MCF 10A (cell line): Measurements from ENCODE around the gene SDC4. TPM values are rescaled to one million over a fixed set of nuclear protein-coding genes. Genes with fewer than 3 reads are reported as not detected.

ENCODE experiments used
- BruUV-seq: library from RNA; stranded (reverse); fragments of 400-500 nt; replicated peaks from 2 replicates; lab custom pipeline; 2021; lab: Mats Ljungman, UMichigan
- CTCF ChIA-PET: fragments of 300-600 bp; sonication (Branson Sonifier 250); formaldehyde crosslinking; extraction: SDS; loops from one replicate; lab custom pipeline; 2021; ENCODE audit warnings: antibody characterized with exemption, inconsistent platforms; lab: Yijun Ruan, JAX
- POLR2A ChIA-PET: fragments of 300-600, 350-650 bp; sonication (Branson Sonifier 250); formaldehyde crosslinking; extraction: SDS; loops from one replicate; lab custom pipeline; 2020; ENCODE audit warnings: antibody characterized with exemption, inconsistent platforms; lab: Yijun Ruan, JAX
- DNase-seq: peaks from one replicate; pipeline ENCODE4 v3.0.0-alpha.2; 2018; ENCODE audit not compliant: unreplicated experiment
- H3K27ac Mint-ChIP-seq: one replicate; pipeline ENCODE4 v1.8.0; 2022; ENCODE audit warnings: mild to moderate bottlenecking, low read depth, mixed read lengths; ENCODE audit not compliant: unreplicated experiment
- H3K27me3 Mint-ChIP-seq: one replicate; pipeline ENCODE4 v1.8.0; 2022; ENCODE audit warnings: mixed read lengths; ENCODE audit not compliant: insufficient read depth, unreplicated experiment
- H3K36me3 Mint-ChIP-seq: one replicate; pipeline ENCODE4 v1.8.0; 2022; ENCODE audit warnings: mild to moderate bottlenecking, moderate library complexity, mixed read lengths; ENCODE audit not compliant: insufficient read depth, unreplicated experiment
- H3K4me1 Mint-ChIP-seq: one replicate; pipeline ENCODE4 v1.8.0; 2022; ENCODE audit warnings: mixed read lengths; ENCODE audit not compliant: insufficient read depth, unreplicated experiment
- H3K4me3 Mint-ChIP-seq: one replicate; pipeline ENCODE4 v1.8.0; 2022; ENCODE audit warnings: mild to moderate bottlenecking, moderate library complexity, mixed read lengths; ENCODE audit not compliant: unreplicated experiment
- H3K9me3 Mint-ChIP-seq: one replicate; pipeline ENCODE4 v1.8.0; 2022; ENCODE audit warnings: mixed read lengths; ENCODE audit not compliant: unreplicated experiment
- intact Hi-C: fragments of 100-400 bp; cut with micrococcal nuclease; formaldehyde crosslinking; loops from 2 replicates; pipeline ENCODE4 v1.14.1; 2022
- total RNA-seq: library from RNA; stranded (reverse); gene quantifications from 2 replicates; pipeline ENCODE4 v1.2.3, GENCODE V29; 2022
- TF ChIP-seq, protein P1 (sequence below): fragments of 200-600 bp; IDR thresholded peaks from one replicate; pipeline ENCODE4 v1.8.0; 2022; ENCODE audit warnings: antibody characterized with exemption, mild to moderate bottlenecking; ENCODE audit not compliant: unreplicated experiment

SDC4 gene
- total RNA-seq, 1 experiment from 2014 or later = 209 TPM

DNA sequence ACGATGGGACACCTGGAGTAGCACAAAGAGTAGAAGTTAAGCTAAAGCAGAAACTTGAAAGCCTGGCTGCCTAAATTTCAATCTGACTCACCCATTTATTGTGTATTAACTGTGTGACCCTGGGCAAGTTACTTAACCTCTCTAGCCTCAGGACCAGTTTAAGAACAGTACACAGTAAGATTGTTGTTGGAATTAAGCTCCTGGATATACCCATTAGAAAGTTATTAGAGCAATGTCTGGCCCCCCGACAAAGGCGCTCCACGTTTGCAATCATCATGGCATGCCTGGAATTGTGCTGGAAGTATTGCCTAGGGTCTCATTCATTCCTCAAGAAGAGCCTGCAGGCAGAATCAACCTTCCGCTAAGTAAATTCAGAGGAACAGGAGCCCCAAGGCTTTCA, 1.4 kb downstream of the SDC4 start:
- TF ChIP-seq, protein P1, sequence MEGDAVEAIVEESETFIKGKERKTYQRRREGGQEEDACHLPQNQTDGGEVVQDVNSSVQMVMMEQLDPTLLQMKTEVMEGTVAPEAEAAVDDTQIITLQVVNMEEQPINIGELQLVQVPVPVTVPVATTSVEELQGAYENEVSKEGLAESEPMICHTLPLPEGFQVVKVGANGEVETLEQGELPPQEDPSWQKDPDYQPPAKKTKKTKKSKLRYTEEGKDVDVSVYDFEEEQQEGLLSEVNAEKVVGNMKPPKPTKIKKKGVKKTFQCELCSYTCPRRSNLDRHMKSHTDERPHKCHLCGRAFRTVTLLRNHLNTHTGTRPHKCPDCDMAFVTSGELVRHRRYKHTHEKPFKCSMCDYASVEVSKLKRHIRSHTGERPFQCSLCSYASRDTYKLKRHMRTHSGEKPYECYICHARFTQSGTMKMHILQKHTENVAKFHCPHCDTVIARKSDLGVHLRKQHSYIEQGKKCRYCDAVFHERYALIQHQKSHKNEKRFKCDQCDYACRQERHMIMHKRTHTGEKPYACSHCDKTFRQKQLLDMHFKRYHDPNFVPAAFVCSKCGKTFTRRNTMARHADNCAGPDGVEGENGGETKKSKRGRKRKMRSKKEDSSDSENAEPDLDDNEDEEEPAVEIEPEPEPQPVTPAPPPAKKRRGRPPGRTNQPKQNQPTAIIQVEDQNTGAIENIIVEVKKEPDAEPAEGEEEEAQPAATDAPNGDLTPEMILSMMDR = no peak
- BruUV-seq = no TSS peak
- POLR2A ChIA-PET = interaction anchor here (0.6 to 37.4 kb wide), 19 partner anchors 11 to 1060 kb away, joined by 3 to 1328 read pairs (median 3); partner anchors contain the start of genes DNTTIP1, ELMO2, PIGT and SDC4
- DNase-seq = peak; percentile 37
- CTCF ChIA-PET = interaction anchor here (0.6 to 9.0 kb wide), 15 partner anchors 10 to 696 kb away, joined by 3 to 82 read pairs (median 5); partner anchors contain the start of gene SYS1
- no peaks in the 10 kb centered on the region for H3K36me3 Mint-ChIP-seq
- no peaks in the 10 kb centered on the region for H3K27me3 Mint-ChIP-seq
- peaks cover 33% of the 10 kb centered on the region for H3K4me1 Mint-ChIP-seq
- no peaks in the 10 kb centered on the region for H3K9me3 Mint-ChIP-seq
- H3K4me3 Mint-ChIP-seq = peak overlapping the region; percentile 89
- peak overlapping the region; percentile 93 for H3K27ac Mint-ChIP-seq
- intact Hi-C loops = loop anchor here (5.0 kb wide), 1 partner anchor 70 kb away; the partner anchor contains the start of gene PIGT

DNA sequence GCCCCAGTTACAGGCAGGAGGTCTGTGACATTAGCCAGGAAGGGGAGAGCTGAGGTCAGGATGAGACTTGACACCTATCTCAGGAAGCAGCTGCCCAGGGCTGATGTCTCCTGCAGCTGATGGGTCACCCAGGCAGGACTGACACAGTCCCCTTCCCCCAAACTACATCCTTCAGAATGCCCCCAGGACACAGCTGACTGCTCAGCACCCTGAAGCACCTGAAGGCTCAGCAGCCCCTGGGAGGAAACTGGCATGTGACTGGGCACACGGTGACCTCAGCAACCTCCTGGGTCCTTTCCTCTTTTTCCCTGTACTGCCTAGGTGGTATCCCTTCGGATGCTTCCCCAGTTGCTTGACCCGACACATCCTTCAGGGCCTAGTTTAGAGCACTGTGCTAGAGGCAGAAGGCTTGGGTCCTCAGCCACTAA, 1.9 kb downstream of the SDC4 start:
- CTCF ChIA-PET = interaction anchor here (0.6 to 9.0 kb wide), 15 partner anchors 9 to 695 kb away, joined by 3 to 82 read pairs (median 5); partner anchors contain the start of gene SYS1
- H3K27me3 Mint-ChIP-seq = no peaks in the 10 kb centered on the region
- H3K27ac Mint-ChIP-seq = peak overlapping the region; percentile 93
- POLR2A ChIA-PET = interaction anchor here (0.6 to 37.4 kb wide), 13 partner anchors 10 to 1060 kb away, joined by 3 to 1328 read pairs (median 4); partner anchors contain the start of genes DNTTIP1, ELMO2, PIGT and SDC4
- no peak for DNase-seq
- peaks cover 37% of the 10 kb centered on the region for H3K4me1 Mint-ChIP-seq
- TF ChIP-seq, protein P1 = no peak
- no TSS peak for BruUV-seq
- intact Hi-C loops = loop anchor here (5.0 kb wide), 1 partner anchor 71 kb away; the partner anchor contains the start of gene PIGT
- no peaks in the 10 kb centered on the region for H3K9me3 Mint-ChIP-seq
- H3K36me3 Mint-ChIP-seq = no peaks in the 10 kb centered on the region
- peak overlapping the region; percentile 89 for H3K4me3 Mint-ChIP-seq

DNA sequence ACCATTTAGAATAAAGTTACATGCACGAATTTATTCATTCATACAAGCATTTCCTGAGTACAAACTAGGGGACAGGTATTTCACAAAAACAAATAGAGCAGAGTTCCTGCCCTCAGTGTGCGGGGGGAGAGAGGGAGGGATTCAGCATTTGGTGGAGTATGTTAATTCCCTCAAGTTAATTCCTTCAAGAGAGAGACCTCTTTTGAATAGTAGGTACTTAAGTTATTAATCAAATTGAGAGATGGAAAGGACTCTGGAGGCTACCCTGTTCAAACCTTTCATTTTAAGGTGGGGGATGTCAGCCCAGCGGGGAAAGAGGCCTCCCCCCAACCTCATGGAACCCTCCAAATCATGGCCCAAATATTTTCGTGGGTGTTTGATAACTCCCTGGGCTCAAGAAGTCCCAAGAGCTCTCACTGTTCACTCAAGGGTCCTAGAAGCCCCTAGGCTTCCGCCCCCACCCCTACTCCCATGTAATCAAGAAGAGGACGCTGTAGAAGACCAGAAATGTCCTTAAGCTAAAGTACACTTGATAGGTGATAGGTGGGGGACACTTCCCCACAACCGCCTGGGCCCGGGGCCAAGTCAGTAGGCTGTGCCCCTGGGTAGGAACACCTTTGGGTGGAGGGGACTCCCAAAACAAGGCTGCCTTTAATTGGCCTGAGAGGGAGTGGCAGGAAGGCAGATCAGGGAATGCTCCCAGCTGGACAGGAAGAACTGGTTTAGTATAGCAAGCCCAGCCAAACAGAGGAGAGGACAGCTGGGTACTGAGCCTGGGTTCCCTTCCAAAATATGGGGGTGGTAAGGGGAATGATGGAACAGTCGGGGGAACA, 2.9 kb downstream of the SDC4 start:
- no TSS peak for BruUV-seq
- ChIA-PET CTCF (interaction anchor here (1.1 to 9.0 kb wide), 8 partner anchors 8 to 425 kb away, joined by 4 to 82 read pairs (median 6); partner anchors contain the start of gene SYS1), POLR2A (interaction anchor here (0.5 to 37.4 kb wide), 8 partner anchors 9 to 540 kb away, joined by 3 to 1328 read pairs (median 12); partner anchors contain the start of genes PIGT, SDC4 and SYS1)
- no peaks in the 10 kb centered on the region for H3K9me3 Mint-ChIP-seq
- H3K36me3 Mint-ChIP-seq = peaks cover 8% of the 10 kb centered on the region
- no peaks in the 10 kb centered on the region for H3K27me3 Mint-ChIP-seq
- TF ChIP-seq, protein P1 = no peak
- peaks cover 46% of the 10 kb centered on the region for H3K4me1 Mint-ChIP-seq
- DNase-seq = peak; percentile 56
- peak overlapping the region; percentile 89 for H3K4me3 Mint-ChIP-seq
- intact Hi-C loops = loop anchor here (5.0 kb wide), 1 partner anchor 72 kb away; the partner anchor contains the start of gene PIGT
- peak overlapping the region; percentile 93 for H3K27ac Mint-ChIP-seq
